Neuronal stem cell (in vitro differentiated cells): Measurements from ENCODE around the gene ELMO2.

Experiments
- DNase-seq: peaks from one replicate; pipeline ENCODE4 v3.0.0-alpha.2; 2013; ENCODE audit warnings: low spot score
- H2AFZ ChIP-seq: one replicate; pipeline ENCODE4 v1.6.1; 2013; ENCODE audit warnings: mild to moderate bottlenecking, low read length, inconsistent platforms
- H2AK5ac ChIP-seq: 2 replicates; pipeline ENCODE4 v1.6.1; 2013; ENCODE audit warnings: low read depth, mild to moderate bottlenecking, inconsistent platforms, low read length, moderate library complexity, mixed read lengths
- H2BK120ac ChIP-seq: 2 replicates; pipeline ENCODE4 v1.6.1; 2013; ENCODE audit warnings: low read depth, mild to moderate bottlenecking, inconsistent platforms, low read length, moderate library complexity, mixed read lengths
- H2BK12ac ChIP-seq: one replicate; pipeline ENCODE4 v1.6.1; 2013; ENCODE audit warnings: low read length, inconsistent platforms
- H2BK15ac ChIP-seq: 2 replicates; pipeline ENCODE4 v1.6.1; 2013; ENCODE audit warnings: mild to moderate bottlenecking, low read length, inconsistent platforms, mixed read lengths
- H2BK5ac ChIP-seq: one replicate; pipeline ENCODE4 v1.6.1; 2013; ENCODE audit warnings: inconsistent platforms, mild to moderate bottlenecking, low read length, moderate library complexity
- H3K14ac ChIP-seq: one replicate; pipeline ENCODE4 v1.6.1; 2013; ENCODE audit warnings: low read length, inconsistent platforms
- H3K18ac ChIP-seq: 2 replicates; pipeline ENCODE4 v1.6.1; 2013; ENCODE audit warnings: low read length, inconsistent platforms
- H3K23ac ChIP-seq: 2 replicates; pipeline ENCODE4 v1.6.1; 2013; ENCODE audit warnings: low read depth, mild to moderate bottlenecking, mixed read lengths, low read length, inconsistent platforms; ENCODE audit not compliant: poor library complexity
- H3K27ac ChIP-seq: replicated peaks from 3 replicates; pipeline ENCODE4 v1.5.1; 2013; ENCODE audit warnings: low read length, inconsistent platforms
- H3K27me3 ChIP-seq, 3 experiments: 2 replicates each; pipeline ENCODE4 v1.6.1; 2013; ENCODE audit warnings: low read length in 3 of 3, mild to moderate bottlenecking in 2 of 3, inconsistent platforms in 1 of 3, low read depth in 1 of 3, mixed read lengths in 1 of 3, moderate library complexity in 1 of 3; ENCODE audit not compliant: control insufficient read depth in 3 of 3, insufficient read depth in 3 of 3
- H3K36me3 ChIP-seq, 2 donors: replicated peaks in 1 of 2; 2 replicates each; pipeline ENCODE4 v1.6.1; 2013; ENCODE audit warnings: low read length in 2 of 2; ENCODE audit not compliant: control insufficient read depth in 2 of 2, insufficient read depth in 2 of 2
- H3K4ac ChIP-seq: 2 replicates; pipeline ENCODE4 v1.6.1; 2013; ENCODE audit warnings: inconsistent platforms, mild to moderate bottlenecking, low read length, moderate library complexity
- H3K4me1 ChIP-seq, 2 donors: 1 replicate in 1 of 2; 2 replicates in 1 of 2; pipeline ENCODE4 v1.6.1; 2013; ENCODE audit warnings: low read length in 2 of 2, low read depth in 1 of 2; ENCODE audit not compliant: control insufficient read depth in 2 of 2, insufficient read depth in 1 of 2
- H3K4me2 ChIP-seq: one replicate; pipeline ENCODE4 v1.6.1; 2013; ENCODE audit warnings: mild to moderate bottlenecking, low read length, inconsistent platforms; ENCODE audit not compliant: insufficient read depth, poor library complexity, severe bottlenecking
- H3K4me3 ChIP-seq, 2 donors: 2 replicates each; pipeline ENCODE4 v1.5.1; 2013; ENCODE audit warnings: low read length in 2 of 2, mild to moderate bottlenecking in 2 of 2, inconsistent platforms in 1 of 2, moderate library complexity in 1 of 2
- H3K79me1 ChIP-seq: one replicate; pipeline ENCODE4 v1.6.1; 2013; ENCODE audit warnings: low read depth, mild to moderate bottlenecking, inconsistent platforms, low read length, moderate library complexity
- H3K9ac ChIP-seq: one replicate; pipeline ENCODE4 v1.6.1; 2013; ENCODE audit warnings: mild to moderate bottlenecking, low read depth, low read length, inconsistent platforms; ENCODE audit not compliant: poor library complexity
- H3K9me3 ChIP-seq, 2 donors: replicated peaks in 1 of 2; 2 replicates each; pipeline versions ENCODE3 to v1.6.1; 2013; ENCODE audit warnings: low read length in 2 of 2, mild to moderate bottlenecking in 2 of 2, inconsistent platforms in 1 of 2, low read depth in 1 of 2, mixed read lengths in 1 of 2, moderate library complexity in 1 of 2; ENCODE audit not compliant: control insufficient read depth in 2 of 2, insufficient read depth in 1 of 2
- H4K8ac ChIP-seq: one replicate; pipeline ENCODE4 v1.6.1; 2013; ENCODE audit warnings: low read depth, mild to moderate bottlenecking, inconsistent platforms, low read length, moderate library complexity
- H4K91ac ChIP-seq: one replicate; pipeline ENCODE4 v1.6.1; 2013; ENCODE audit warnings: low read length, low read depth, mild to moderate bottlenecking, inconsistent platforms; ENCODE audit not compliant: poor library complexity
- whole genome bisulfite sequencing, 2 donors: extraction: QIAGEN DNeasy Blood & Tissue Kit; methylation state at CpG; one replicate each; pipeline ENCODE4 v1.1.7; 2013; ENCODE audit warnings: missing lambda C conversion rate in 2 of 2, mixed read lengths in 1 of 2; ENCODE audit not compliant: insufficient read length in 2 of 2, insufficient replicate concordance in 1 of 2; ENCODE audit errors: extremely low coverage in 2 of 2; 5-methylcytosine and 5-hydroxymethylcytosine counted together

Gene ELMO2

GRCh38 chr20:46423342-46423741 is 16.9 kb upstream of the ELMO2 start:
- no peak overlapping the region for H2BK120ac ChIP-seq
- H3K9me3 ChIP-seq: no peaks in the 10 kb centered on the region
- no peak overlapping the region for H2BK12ac ChIP-seq
- H2BK5ac ChIP-seq: no peak overlapping the region
- no peak overlapping the region for H3K9ac ChIP-seq
- no peak overlapping the region for H3K27ac ChIP-seq
- peaks cover 0 to 14% of the 10 kb centered on the region in 2 donors for H3K4me1 ChIP-seq
- H3K27me3 ChIP-seq: peaks cover 0 to 25% (median 0%) of the 10 kb centered on the region in 3 experiments
- DNase-seq: no peak
- no peak overlapping the region for H4K91ac ChIP-seq
- H3K4ac ChIP-seq: no peak overlapping the region
- H3K4me2 ChIP-seq: no peak overlapping the region
- H3K4me3 ChIP-seq: no peak overlapping the region
- H2BK15ac ChIP-seq: no peak overlapping the region
- no peak overlapping the region for H3K18ac ChIP-seq
- no CpG with 5 or more reads among the region's 3 CpGs for WGBS, 2 donors
- no peak overlapping the region for H3K14ac ChIP-seq
- no peaks in the 10 kb centered on the region for H3K79me1 ChIP-seq
- H3K36me3 ChIP-seq: no peaks in the 10 kb centered on the region
- H2AFZ ChIP-seq: no peak overlapping the region
- no peak overlapping the region for H4K8ac ChIP-seq
- H3K23ac ChIP-seq: no peak overlapping the region
- no peak overlapping the region for H2AK5ac ChIP-seq

GRCh38 chr20:46420878-46421277 is 14.5 kb upstream of the ELMO2 start:
- WGBS, 2 donors: no CpG with 5 or more reads among the region's 5 CpGs

GRCh38 chr20:46419882-46420281 is 13.5 kb upstream of the ELMO2 start:
- Histone ChIP-seq H3K4ac (no peak overlapping the region), H3K4me2 (no peak overlapping the region), H3K27me3 (peaks cover 0 to 17% (median 0%) of the 10 kb centered on the region in 3 experiments), H3K14ac (no peak overlapping the region), H2BK12ac (no peak overlapping the region), H3K4me3 (no peak overlapping the region), H4K91ac (no peak overlapping the region), H2AK5ac (no peak overlapping the region), H2AFZ (no peak overlapping the region), H3K36me3 (no peaks in the 10 kb centered on the region), H4K8ac (no peak overlapping the region), H3K27ac (no peak overlapping the region), H3K79me1 (no peaks in the 10 kb centered on the region), H2BK5ac (no peak overlapping the region), H3K9ac (no peak overlapping the region), H3K18ac (no peak overlapping the region), H2BK15ac (no peak overlapping the region), H3K9me3 (no peaks in the 10 kb centered on the region), H2BK120ac (no peak overlapping the region), H3K23ac (no peak overlapping the region), H3K4me1 (peaks cover 0 to 14% of the 10 kb centered on the region in 2 donors)
- DNase-seq: no peak
- WGBS, 2 donors: no CpG with 5 or more reads among the region's 1 CpG

More at GRCh38 chr20:46420878-46421277, 14.5 kb upstream of the ELMO2 start:
- Histone ChIP-seq H2AFZ (no peak overlapping the region), H2BK120ac (no peak overlapping the region), H3K4me1 (peaks cover 0 to 14% of the 10 kb centered on the region in 2 donors), H3K27ac (no peak overlapping the region), H3K36me3 (no peaks in the 10 kb centered on the region), H3K4me2 (no peak overlapping the region), H2BK15ac (no peak overlapping the region), H2BK5ac (no peak overlapping the region), H4K91ac (no peak overlapping the region), H2AK5ac (no peak overlapping the region), H2BK12ac (no peak overlapping the region), H3K23ac (no peak overlapping the region), H3K9me3 (no peaks in the 10 kb centered on the region), H3K14ac (no peak overlapping the region), H3K27me3 (peaks cover 0 to 20% (median 0%) of the 10 kb centered on the region in 3 experiments), H3K18ac (no peak overlapping the region), H4K8ac (no peak overlapping the region), H3K9ac (no peak overlapping the region), H3K79me1 (no peaks in the 10 kb centered on the region), H3K4ac (no peak overlapping the region), H3K4me3 (no peak overlapping the region)
- DNase-seq: no peak

GRCh38 chr20:46416839-46417238 is 10.4 kb upstream of the ELMO2 start:
- no peak overlapping the region for H3K4me2 ChIP-seq
- H2BK5ac ChIP-seq: no peak overlapping the region
- no peak overlapping the region for H2AFZ ChIP-seq
- no peak overlapping the region for H3K23ac ChIP-seq
- no peak overlapping the region for H4K8ac ChIP-seq
- no peaks in the 10 kb centered on the region for H3K27me3 ChIP-seq
- no peaks in the 10 kb centered on the region for H3K9me3 ChIP-seq
- no peaks in the 10 kb centered on the region for H3K79me1 ChIP-seq
- no peak overlapping the region for H2AK5ac ChIP-seq
- no peak overlapping the region for H2BK12ac ChIP-seq
- H3K4ac ChIP-seq: no peak overlapping the region
- no peak overlapping the region for H3K4me3 ChIP-seq
- H3K4me1 ChIP-seq: peaks cover 0 to 6% of the 10 kb centered on the region in 2 donors
- no peak overlapping the region for H2BK120ac ChIP-seq
- H2BK15ac ChIP-seq: no peak overlapping the region
- DNase-seq: no peak
- H3K27ac ChIP-seq: no peak overlapping the region
- no peak overlapping the region for H4K91ac ChIP-seq
- no peak overlapping the region for H3K18ac ChIP-seq
- H3K14ac ChIP-seq: no peak overlapping the region
- no peak overlapping the region for H3K9ac ChIP-seq
- no CpG with 5 or more reads among the region's 2 CpGs for WGBS, 2 donors
- no peaks in the 10 kb centered on the region for H3K36me3 ChIP-seq
